ENCODE results near the gene SNX5. TPM values are rescaled to one million over a fixed set of nuclear protein-coding genes. Genes with fewer than 3 reads are reported as not detected.

The SNX5 gene
- total RNA-seq, 1 experiment from 2014 or later = 90.8 TPM

- intact Hi-C loops (cut with micrococcal nuclease; ENCODE audit: unreplicated experiment) = no loop called here
- Histone ChIP-seq H3K4me1 (ENCODE audit: control insufficient read depth, insufficient read depth, low read length) (0 out of 2 replicates have a peak, but pooled peaks cover under 1% of the 10 kb centered on the region), H3K36me3 (ENCODE audit: control insufficient read depth, insufficient read depth, low read length) (peaks cover 89% of the 10 kb centered on the region), H3K27me3 (ENCODE audit: control insufficient read depth, insufficient read depth, low read length) (no peaks in the 10 kb centered on the region), H3K4me3 (ENCODE audit: low read depth in 2 of 2, low read length in 2 of 2) (no peak overlapping the region), H3K27ac (ENCODE audit: low read length) (no peak overlapping the region), H3K9me3 (ENCODE audit: control insufficient read depth, insufficient read depth, low read depth, low read length) (no peaks in the 10 kb centered on the region)
- no TSS peak for BruUV-seq (replicated peaks)
- ATAC-seq = no peak
- ChIA-PET POLR2A (no interaction called here), CTCF (no interaction called here)
- TF ChIP-seq REST (IDR thresholded peaks at IDR 0.05; ENCODE audit: insufficient read depth in 1 of 2, low read depth in 2 of 2, low read length in 1 of 2) = no peak
- TF ChIP-seq CTCF (IDR thresholded peaks at IDR 0.05) = no peak
- no peak for TF ChIP-seq SIN3A (IDR thresholded peaks at IDR 0.05; ENCODE audit: borderline replicate concordance, insufficient read depth, low read depth, low read length)
- no peak for TF ChIP-seq TCF7L2 (IDR thresholded peaks at IDR 0.05; ENCODE audit: low read depth, low read length)
- no peak; the same call in 1 of the 2 replicates for TF ChIP-seq POLR2AphosphoS5 (IDR thresholded peaks at IDR 0.05; ENCODE audit: low read depth, low read length)
- in situ Hi-C loops (cut with HindIII; ENCODE audit: low pct_unique_long_range_greater_than_20kb, low sequenced_read_pairs) = no loop called here
- DNase-seq (ENCODE audit: low read depth, low spot score) = no peak
These were observed 21.8 kb downstream of the SNX5 start for GRCh38 chr20:17946572-17947473.

- Histone ChIP-seq H3K4me3 (ENCODE audit: low read depth in 2 of 2, low read length in 2 of 2) (no peak overlapping the region), H3K4me1 (ENCODE audit: control insufficient read depth, insufficient read depth, low read length) (peaks cover 7% of the 10 kb centered on the region; the same call in 1 of the 2 replicates), H3K9me3 (ENCODE audit: control insufficient read depth, insufficient read depth, low read depth, low read length) (no peaks in the 10 kb centered on the region), H3K27me3 (ENCODE audit: control insufficient read depth, insufficient read depth, low read length) (no peaks in the 10 kb centered on the region), H3K27ac (ENCODE audit: low read length) (no peak overlapping the region), H3K36me3 (ENCODE audit: control insufficient read depth, insufficient read depth, low read length) (peaks cover 84% of the 10 kb centered on the region)
- ATAC-seq (no peak), DNase-seq (ENCODE audit: low read depth, low spot score) (no peak)
- in situ Hi-C loops (cut with HindIII; ENCODE audit: low pct_unique_long_range_greater_than_20kb, low sequenced_read_pairs) (no loop called here), intact Hi-C loops (cut with micrococcal nuclease; ENCODE audit: unreplicated experiment) (no loop called here)
- BruUV-seq (replicated peaks) = no TSS peak
- TF ChIP-seq TCF7L2 (IDR thresholded peaks at IDR 0.05; ENCODE audit: low read depth, low read length) (no peak), SIN3A (IDR thresholded peaks at IDR 0.05; ENCODE audit: borderline replicate concordance, insufficient read depth, low read depth, low read length) (no peak), POLR2AphosphoS5 (IDR thresholded peaks at IDR 0.05; ENCODE audit: low read depth, low read length) (no peak), REST (IDR thresholded peaks at IDR 0.05; ENCODE audit: insufficient read depth in 1 of 2, low read depth in 2 of 2, low read length in 1 of 2) (no peak), CTCF (IDR thresholded peaks at IDR 0.05) (no peak)
- ChIA-PET POLR2A (no interaction called here), CTCF (no interaction called here)
These were observed 22.6 kb downstream of the SNX5 start for GRCh38 chr20:17946040-17946439.
